PFSK-1 (cell line): ENCODE results near the gene AP1M1.

Experiments used
- FOXP2 ChIP-seq: optimal IDR thresholded peaks from 2 replicates; pipeline ENCODE3; 2011; ENCODE audit warnings: borderline replicate concordance, control low read depth, inconsistent platforms; ENCODE audit not compliant: insufficient read depth; ENCODE audit errors: extremely low read length, extremely low read depth
- POLR2AphosphoS5 ChIP-seq: IDR thresholded peaks from 2 replicates; pipeline ENCODE4 v1.6.1; 2012; ENCODE audit warnings: low read depth, mild to moderate bottlenecking, control low read depth, low read length, moderate library complexity
- REST ChIP-seq, 2 experiments: IDR thresholded peaks; 2 replicates each; pipeline versions ENCODE4 v1.6.1 to v1.8.0; 2011 to 2012; ENCODE audit warnings: low read depth in 2 of 2, low read length in 2 of 2, control low read depth in 1 of 2, inconsistent platforms in 1 of 2, mild to moderate bottlenecking in 1 of 2, moderate library complexity in 1 of 2; ENCODE audit not compliant: insufficient read depth in 1 of 2
- SIN3A ChIP-seq: IDR thresholded peaks from 2 replicates; pipeline ENCODE4 v1.6.1; 2012; ENCODE audit warnings: mild to moderate bottlenecking, low read length, moderate library complexity, borderline replicate concordance; ENCODE audit not compliant: insufficient read depth
- TAF1 ChIP-seq: IDR thresholded peaks from 2 replicates; pipeline ENCODE4 v1.6.1; 2012; ENCODE audit warnings: low read length, control low read depth, borderline replicate concordance; ENCODE audit not compliant: insufficient read depth

Gene AP1M1

DNA sequence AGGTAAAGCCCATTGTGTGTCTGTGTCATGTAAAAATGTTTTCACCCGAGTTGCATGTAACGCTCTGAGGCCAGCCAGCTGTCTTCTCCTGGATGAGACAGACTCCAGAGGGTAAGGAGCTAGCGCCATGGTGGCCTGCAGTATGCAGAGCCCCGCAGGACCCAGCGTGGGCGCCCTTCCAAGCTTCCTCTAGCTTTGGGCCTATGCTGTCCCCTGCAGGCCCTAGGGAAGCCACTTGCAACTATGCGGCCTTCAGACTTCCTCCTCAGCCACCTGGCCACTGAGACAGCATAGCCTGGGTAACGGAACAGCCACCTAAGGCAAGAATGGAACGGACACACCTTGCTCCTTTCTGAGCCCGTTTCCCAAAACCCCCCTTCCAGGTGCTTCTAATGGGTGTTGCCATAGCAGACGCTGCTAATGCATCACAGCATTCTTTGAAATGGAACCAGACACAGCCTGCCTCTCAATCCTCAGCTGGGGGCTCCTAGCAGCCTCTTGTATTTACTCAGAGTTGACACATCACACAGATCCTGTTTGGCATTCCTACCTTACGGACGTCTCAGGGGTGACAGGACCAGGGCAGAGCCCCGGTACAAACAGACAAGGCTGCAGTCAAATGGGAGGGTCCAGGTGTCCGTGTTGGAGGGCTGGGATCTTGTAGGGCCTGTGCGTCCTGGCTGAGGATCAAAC, 6.3 kb upstream of the AP1M1 start:
- no peak for TF ChIP-seq SIN3A
- TF ChIP-seq TAF1, result no peak
- TF ChIP-seq FOXP2, result no peak
- TF ChIP-seq POLR2AphosphoS5, result no peak
- no peak for TF ChIP-seq REST (IDR thresholded peaks at IDR 0.05; ENCODE audit: insufficient read depth in 1 of 2, low read depth in 2 of 2, low read length in 2 of 2)

GRCh38 chr19:16193466-16193865, 4.2 kb upstream of the AP1M1 start:
- TF ChIP-seq REST (IDR thresholded peaks at IDR 0.05; ENCODE audit: insufficient read depth in 1 of 2, low read depth in 2 of 2, low read length in 2 of 2), result no peak

DNA sequence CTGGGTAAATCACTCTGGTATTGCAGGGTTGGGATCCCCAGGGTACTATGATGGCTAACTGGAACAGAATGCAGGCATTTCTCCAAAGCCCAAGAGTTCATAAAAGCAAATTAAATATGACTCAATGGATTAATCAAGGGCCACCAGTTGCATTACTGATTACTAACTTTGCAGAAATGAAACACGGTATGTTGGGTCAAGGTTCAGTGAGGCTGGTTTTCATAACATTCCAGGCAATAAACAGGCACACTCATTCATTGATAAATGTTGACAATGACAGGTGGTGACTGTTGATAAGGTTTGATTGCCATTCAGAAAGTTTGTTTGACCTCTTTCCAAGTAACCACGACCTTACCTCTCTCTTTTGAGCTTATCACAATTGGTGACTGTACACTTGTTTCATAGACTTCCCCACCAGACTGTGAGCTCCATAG, 506 bp upstream of the AP1M1 start:
- TF ChIP-seq FOXP2 (no peak), SIN3A (no peak), POLR2AphosphoS5 (no peak), TAF1 (no peak), REST (IDR thresholded peaks at IDR 0.05; ENCODE audit: insufficient read depth in 1 of 2, low read depth in 2 of 2, low read length in 2 of 2) (no peak)

- no peak for TF ChIP-seq FOXP2
- TF ChIP-seq TAF1, result no peak
- TF ChIP-seq SIN3A, result no peak
- TF ChIP-seq REST (IDR thresholded peaks at IDR 0.05; ENCODE audit: insufficient read depth in 1 of 2, low read depth in 2 of 2, low read length in 2 of 2), result no peak
- TF ChIP-seq POLR2AphosphoS5, result no peak
Observed at GRCh38 chr19:16198370-16198651, 600 bp downstream of the AP1M1 start.

DNA sequence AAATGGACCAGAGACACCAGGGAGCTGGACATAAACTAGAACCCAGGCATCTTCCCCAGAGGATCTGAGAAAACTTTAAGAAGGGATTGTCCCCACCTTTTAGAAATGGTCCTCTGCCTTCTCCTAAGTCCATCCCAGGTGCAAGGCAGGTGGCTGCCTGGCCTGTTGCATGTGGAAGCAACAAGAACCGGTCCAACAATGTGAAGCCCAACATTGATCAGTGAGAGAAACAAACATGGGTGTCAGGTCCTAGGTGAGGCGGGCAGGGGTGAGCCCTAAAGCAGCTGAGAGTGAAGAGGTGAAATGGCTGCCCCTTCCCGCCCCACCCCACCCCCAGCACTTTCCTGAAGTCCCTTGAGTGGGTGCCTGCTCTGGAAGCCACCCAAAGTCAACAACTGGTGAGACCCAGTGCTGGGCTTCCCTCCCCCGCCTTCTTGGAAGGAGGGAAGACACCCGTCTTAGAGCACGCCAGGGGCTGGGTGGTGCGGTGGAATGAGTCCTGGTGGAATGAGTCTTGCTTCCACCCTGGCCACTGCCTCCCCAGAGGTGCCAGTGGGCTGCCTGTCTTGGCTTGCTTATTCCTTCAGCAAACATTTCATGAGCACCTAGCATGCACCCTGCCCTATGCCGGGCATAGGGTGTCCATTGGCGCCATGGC, 1.7 kb downstream of the AP1M1 start:
- TF ChIP-seq REST (IDR thresholded peaks at IDR 0.05; ENCODE audit: insufficient read depth in 1 of 2, low read depth in 2 of 2, low read length in 2 of 2) (no peak), TAF1 (no peak), SIN3A (no peak), FOXP2 (no peak), POLR2AphosphoS5 (no peak)
